Measurements from ENCODE around the gene CADM1. TPM values are rescaled to one million over a fixed set of nuclear protein-coding genes. Genes with fewer than 3 reads are reported as not detected.

CADM1 gene
- total RNA-seq, 1 donor: 0.45 TPM

DNA sequence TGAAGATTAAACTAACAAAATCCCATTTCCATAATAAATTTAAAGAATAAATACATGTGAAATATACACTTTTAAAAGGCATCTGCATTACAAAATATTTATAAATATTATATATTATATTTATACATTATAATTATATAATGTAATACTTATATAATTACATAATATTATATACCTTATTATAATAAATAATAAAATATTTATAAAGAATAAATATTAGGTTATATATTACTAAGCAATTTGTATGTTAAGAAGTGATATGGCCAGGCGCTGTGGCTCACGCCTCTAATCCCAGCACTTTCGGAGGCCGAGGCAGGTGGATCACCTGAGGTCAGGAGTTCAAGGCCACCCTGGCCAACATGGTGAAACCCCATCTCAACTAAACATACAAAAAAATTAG is 97.8 kb downstream of the CADM1 start:
- no peak overlapping the region for H3K4me3 ChIP-seq (ENCODE audit: low read depth, low read length)
- DNase-seq (ENCODE audit: low read depth): no peak
- TF ChIP-seq, protein P1, sequence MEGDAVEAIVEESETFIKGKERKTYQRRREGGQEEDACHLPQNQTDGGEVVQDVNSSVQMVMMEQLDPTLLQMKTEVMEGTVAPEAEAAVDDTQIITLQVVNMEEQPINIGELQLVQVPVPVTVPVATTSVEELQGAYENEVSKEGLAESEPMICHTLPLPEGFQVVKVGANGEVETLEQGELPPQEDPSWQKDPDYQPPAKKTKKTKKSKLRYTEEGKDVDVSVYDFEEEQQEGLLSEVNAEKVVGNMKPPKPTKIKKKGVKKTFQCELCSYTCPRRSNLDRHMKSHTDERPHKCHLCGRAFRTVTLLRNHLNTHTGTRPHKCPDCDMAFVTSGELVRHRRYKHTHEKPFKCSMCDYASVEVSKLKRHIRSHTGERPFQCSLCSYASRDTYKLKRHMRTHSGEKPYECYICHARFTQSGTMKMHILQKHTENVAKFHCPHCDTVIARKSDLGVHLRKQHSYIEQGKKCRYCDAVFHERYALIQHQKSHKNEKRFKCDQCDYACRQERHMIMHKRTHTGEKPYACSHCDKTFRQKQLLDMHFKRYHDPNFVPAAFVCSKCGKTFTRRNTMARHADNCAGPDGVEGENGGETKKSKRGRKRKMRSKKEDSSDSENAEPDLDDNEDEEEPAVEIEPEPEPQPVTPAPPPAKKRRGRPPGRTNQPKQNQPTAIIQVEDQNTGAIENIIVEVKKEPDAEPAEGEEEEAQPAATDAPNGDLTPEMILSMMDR (IDR thresholded peaks at IDR 0.05; ENCODE audit: insufficient read depth, low read length): no peak

DNA sequence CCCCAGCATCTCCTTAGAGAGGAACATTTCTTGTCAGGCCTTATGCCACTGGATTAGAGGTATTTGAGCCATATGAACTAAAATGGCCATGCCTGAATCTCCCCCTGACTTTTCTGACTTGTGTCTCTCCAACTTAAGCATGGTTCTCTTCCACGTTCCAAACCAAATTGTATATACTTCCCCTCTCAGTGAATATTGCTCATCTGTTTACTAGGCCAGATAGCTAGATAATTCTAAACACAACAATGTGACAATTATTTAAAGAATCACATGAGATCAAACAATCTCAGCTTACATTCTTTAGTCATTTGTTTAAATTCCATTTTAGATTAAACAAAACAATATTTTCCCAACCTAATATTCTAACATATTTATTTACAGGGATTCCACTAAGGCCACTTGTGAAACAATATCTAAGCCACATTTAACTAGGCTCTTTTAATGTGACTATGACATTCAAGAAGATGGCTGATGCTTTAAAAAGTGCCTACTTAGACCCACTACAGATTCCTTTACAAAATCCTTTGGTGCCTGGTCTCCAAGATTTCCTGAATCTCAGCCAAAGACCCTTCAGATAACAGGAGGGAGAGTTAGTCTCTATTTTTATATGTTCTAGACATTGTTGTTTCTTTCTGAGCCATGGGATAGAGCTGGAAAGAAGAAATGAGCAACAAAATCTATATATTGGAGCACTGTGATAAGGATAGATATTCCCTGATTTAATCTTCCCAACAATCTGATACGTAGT is 105.7 kb downstream of the CADM1 start:
- no peak for DNase-seq (ENCODE audit: low read depth)
- TF ChIP-seq, protein P1 (IDR thresholded peaks at IDR 0.05; ENCODE audit: insufficient read depth, low read length): no peak
- no peak overlapping the region for H3K4me3 ChIP-seq (ENCODE audit: low read depth, low read length)

DNA sequence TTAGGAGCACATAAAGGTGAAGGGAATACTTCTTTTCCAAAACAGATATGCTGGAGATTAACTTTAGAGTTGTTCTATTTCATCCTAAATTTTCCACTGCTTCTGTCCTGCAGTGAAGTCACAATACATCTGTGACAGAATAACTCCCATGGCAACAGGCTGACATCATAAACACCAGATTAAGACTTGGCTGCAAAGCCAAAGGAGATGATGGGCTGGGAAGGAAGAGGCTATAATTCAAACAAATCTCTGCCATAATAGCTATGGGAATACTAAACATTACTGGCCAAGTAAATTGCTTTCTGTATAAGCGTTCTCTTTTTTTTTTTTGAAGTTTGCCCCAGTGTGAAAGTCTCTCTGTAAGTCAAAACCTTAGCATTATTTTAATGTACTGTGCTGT is 107.7 kb downstream of the CADM1 start:
- no peak overlapping the region for H3K4me3 ChIP-seq (ENCODE audit: low read depth, low read length)
- TF ChIP-seq, protein P1 (IDR thresholded peaks at IDR 0.05; ENCODE audit: insufficient read depth, low read length): no peak
- no peak for DNase-seq (ENCODE audit: low read depth)

DNA sequence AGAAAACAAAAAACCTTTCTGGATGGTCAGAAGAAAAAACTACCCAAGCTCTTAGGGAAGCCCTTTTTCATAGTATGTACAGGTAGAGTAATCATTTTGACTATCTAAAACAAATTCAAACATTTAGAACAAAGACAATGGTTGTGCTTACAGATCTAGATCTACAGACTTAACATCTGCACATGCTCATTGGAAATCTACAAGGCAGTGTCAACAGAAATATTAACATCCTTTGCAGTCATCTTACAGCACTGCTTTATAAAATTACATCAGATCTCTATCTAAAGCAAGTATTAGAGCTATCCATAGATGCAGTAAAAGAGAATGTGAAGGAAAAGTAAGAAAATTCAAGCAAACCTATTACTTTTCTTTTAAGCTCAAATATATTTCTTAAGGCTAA is 110.3 kb downstream of the CADM1 start:
- no peak overlapping the region for H3K4me3 ChIP-seq (ENCODE audit: low read depth, low read length)
- DNase-seq (ENCODE audit: low read depth): no peak
- TF ChIP-seq, protein P1 (IDR thresholded peaks at IDR 0.05; ENCODE audit: insufficient read depth, low read length): no peak

DNA sequence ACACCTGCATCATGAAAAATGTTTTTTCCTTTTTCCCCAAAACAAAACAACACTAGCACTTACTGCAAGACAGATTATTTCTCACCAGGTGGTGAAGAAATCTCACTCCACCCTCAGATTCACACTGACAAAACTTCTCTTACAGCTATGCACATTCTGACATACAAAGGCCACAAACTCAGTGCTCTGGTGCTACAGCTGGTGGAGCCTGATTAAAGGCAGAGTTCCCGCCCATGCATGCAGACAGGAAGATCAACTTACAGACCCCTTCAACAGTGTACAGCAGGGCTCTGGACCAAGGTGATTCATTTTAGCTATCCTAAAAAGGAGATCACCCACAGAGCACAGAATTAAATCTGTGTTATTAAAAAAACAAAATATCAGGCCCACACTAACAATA is 112.6 kb downstream of the CADM1 start:
- TF ChIP-seq, protein P1 (IDR thresholded peaks at IDR 0.05; ENCODE audit: insufficient read depth, low read length): no peak
- H3K4me3 ChIP-seq (ENCODE audit: low read depth, low read length): no peak overlapping the region
- no peak for DNase-seq (ENCODE audit: low read depth)

DNA sequence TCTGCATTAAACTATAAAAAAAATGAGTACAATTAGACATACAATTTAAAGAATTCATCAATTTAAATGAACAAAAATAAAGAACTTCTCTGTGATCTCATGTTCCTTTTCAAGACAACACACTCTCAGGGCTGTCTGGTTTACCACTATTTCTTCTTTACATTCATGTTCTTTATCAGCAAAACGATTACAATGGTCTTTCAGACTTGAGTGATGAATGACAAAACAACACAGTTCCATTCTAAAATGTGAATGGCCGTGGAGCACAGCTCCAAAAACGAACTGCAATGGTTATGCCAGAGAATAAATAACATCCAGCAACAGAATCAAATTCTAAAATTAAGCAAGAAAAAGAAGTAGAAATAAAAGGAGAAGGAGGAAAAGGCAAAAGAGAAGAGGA is 113.1 kb downstream of the CADM1 start:
- TF ChIP-seq, protein P1 (IDR thresholded peaks at IDR 0.05; ENCODE audit: insufficient read depth, low read length): no peak
- no peak overlapping the region for H3K4me3 ChIP-seq (ENCODE audit: low read depth, low read length)
- no peak for DNase-seq (ENCODE audit: low read depth)

DNA sequence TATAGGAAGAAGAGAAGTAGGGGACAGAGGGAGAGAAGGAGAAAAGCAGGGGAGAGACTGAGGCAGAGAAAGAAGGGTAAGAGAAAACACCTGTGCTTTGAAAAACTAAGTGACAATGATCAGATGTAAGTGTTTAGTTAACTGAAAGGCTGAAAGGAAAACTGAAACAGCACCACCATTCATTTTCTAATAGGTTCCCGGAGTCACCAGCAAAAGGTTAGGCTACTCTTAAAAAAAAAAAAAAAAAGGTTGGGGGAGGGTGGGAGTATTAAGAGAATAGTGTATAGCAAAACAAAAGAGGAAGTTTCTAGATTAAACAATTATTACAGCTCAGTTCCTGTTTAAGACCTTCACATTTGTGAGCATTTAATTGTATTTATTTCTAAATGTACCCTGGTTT is 113.8 kb downstream of the CADM1 start:
- H3K4me3 ChIP-seq (ENCODE audit: low read depth, low read length): no peak overlapping the region
- no peak for DNase-seq (ENCODE audit: low read depth)
- TF ChIP-seq, protein P1 (IDR thresholded peaks at IDR 0.05; ENCODE audit: insufficient read depth, low read length): no peak

Data from fibroblast of the aortic adventitia (primary cell).